Smooth muscle cell (in vitro differentiated cells): ENCODE data around the gene AKT3. TPM values are rescaled to one million over a fixed set of nuclear protein-coding genes. Genes with fewer than 3 reads are reported as not detected.

Experiments
- DNase-seq: peaks from one replicate; lab custom pipeline; 2025; ENCODE audit not compliant: unreplicated experiment; lab: John Stamatoyannopoulos, UW
- H2AFZ ChIP-seq: fragments of 200-600 bp; sonication (generic); 2 replicates; pipeline ENCODE4 v1.6.0; 2016; ENCODE audit warnings: antibody characterized with exemption, low read depth, mild to moderate bottlenecking
- H3F3A ChIP-seq: fragments of 200-600 bp; sonication (generic); 2 replicates; pipeline ENCODE4 v1.6.0; 2017; ENCODE audit warnings: antibody characterized with exemption, low read depth
- H3K27ac ChIP-seq: fragments of 200-600 bp; sonication (generic); 2 replicates; pipeline ENCODE4 v1.5.1; 2016; ENCODE audit warnings: low read depth, mild to moderate bottlenecking
- H3K27me3 ChIP-seq: fragments of 200-600 bp; sonication (generic); 2 replicates; pipeline ENCODE4 v1.6.1; 2016; ENCODE audit warnings: low read depth, mild to moderate bottlenecking
- H3K36me3 ChIP-seq: fragments of 200-600 bp; sonication (generic); 2 replicates; pipeline ENCODE4 v1.5.1; 2016; ENCODE audit warnings: low read depth
- H3K4me1 ChIP-seq: fragments of 200-600 bp; sonication (generic); 2 replicates; pipeline ENCODE4 v1.5.1; 2016; ENCODE audit warnings: low read depth
- H3K4me2 ChIP-seq: fragments of 200-600 bp; sonication (generic); 2 replicates; pipeline ENCODE4 v1.6.0; 2016; ENCODE audit warnings: mild to moderate bottlenecking
- H3K4me3 ChIP-seq: fragments of 200-600 bp; sonication (generic); 2 replicates; pipeline ENCODE4 v1.5.1; 2016; ENCODE audit warnings: mild to moderate bottlenecking
- H3K79me2 ChIP-seq: fragments of 200-600 bp; sonication (generic); 2 replicates; pipeline ENCODE4 v1.6.0; 2016; ENCODE audit warnings: low read depth, mild to moderate bottlenecking
- H3K9ac ChIP-seq: fragments of 200-600 bp; sonication (generic); 2 replicates; pipeline ENCODE4 v1.6.0; 2016; ENCODE audit warnings: low read depth
- H3K9me3 ChIP-seq: fragments of 200-600 bp; sonication (generic); replicated peaks from 2 replicates; pipeline ENCODE4 v1.5.1; 2016; ENCODE audit warnings: low read depth
- H4K20me1 ChIP-seq: fragments of 200-600 bp; sonication (generic); 2 replicates; pipeline ENCODE4 v1.6.0; 2016; ENCODE audit warnings: low read depth
- WGBS: methylation state at CpG from one replicate; pipeline ENCODE4 v1.1.7; 2016; ENCODE audit warnings: low lambda C conversion rate; 5-methylcytosine and 5-hydroxymethylcytosine counted together
- polyA plus RNA-seq: library from polyadenylated mRNA; unstranded; fragments of >200 nt; fragmentation: Nextera tagmentation; extraction: Ambion mirVana; gene quantifications from 2 replicates; pipeline ENCODE4 v1.2.1, GENCODE V29; 2016
- total RNA-seq: library from RNA; depleted of rRNA; stranded (reverse); fragments of >200 nt; gene quantifications from 2 replicates; pipeline ENCODE4 v1.2.3, GENCODE V29; 2014
- TF ChIP-seq, protein P1 (sequence below): fragments of 200-600 bp; sonication (generic); IDR thresholded peaks from 2 replicates; pipeline ENCODE4 v1.5.1; 2017; ENCODE audit warnings: borderline replicate concordance, mild to moderate bottlenecking, antibody characterized with exemption; ENCODE audit not compliant: insufficient read depth, poor library complexity, severe bottlenecking

The AKT3 gene
- total and polyA plus RNA-seq, 2 experiments from 2014 or later = 5.5 to 32.3 TPM

DNA sequence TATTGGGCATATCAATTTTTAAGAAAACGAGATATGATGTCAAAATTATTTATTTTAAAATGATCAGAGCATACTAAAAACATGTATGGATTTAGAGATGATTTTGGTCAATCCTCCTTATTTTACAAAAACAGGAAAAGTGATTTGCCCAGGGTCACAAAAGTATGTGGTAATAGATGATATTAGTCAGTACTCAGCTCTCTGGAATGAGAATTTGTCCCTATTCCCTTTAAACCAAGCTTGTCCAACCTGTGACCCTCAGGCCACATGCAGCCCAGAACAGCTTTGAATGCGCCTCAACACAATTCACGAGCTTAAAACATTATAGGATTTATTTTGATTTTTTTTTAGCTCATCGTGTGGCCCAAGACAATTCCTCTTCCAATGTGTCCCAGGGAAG is 104.7 kb downstream of the AKT3 start:
- Histone ChIP-seq H3F3A (peaks cover 3% of the 10 kb centered on the region), H3K27ac (no peak overlapping the region), H3K9me3 (no peaks in the 10 kb centered on the region), H2AFZ (no peak overlapping the region), H3K79me2 (peaks cover 18% of the 10 kb centered on the region), H3K4me3 (no peak overlapping the region), H4K20me1 (no peaks in the 10 kb centered on the region), H3K36me3 (no peaks in the 10 kb centered on the region), H3K9ac (no peak overlapping the region), H3K4me2 (no peak overlapping the region), H3K27me3 (no peaks in the 10 kb centered on the region), H3K4me1 (peaks cover 20% of the 10 kb centered on the region)
- TF ChIP-seq, protein P1, sequence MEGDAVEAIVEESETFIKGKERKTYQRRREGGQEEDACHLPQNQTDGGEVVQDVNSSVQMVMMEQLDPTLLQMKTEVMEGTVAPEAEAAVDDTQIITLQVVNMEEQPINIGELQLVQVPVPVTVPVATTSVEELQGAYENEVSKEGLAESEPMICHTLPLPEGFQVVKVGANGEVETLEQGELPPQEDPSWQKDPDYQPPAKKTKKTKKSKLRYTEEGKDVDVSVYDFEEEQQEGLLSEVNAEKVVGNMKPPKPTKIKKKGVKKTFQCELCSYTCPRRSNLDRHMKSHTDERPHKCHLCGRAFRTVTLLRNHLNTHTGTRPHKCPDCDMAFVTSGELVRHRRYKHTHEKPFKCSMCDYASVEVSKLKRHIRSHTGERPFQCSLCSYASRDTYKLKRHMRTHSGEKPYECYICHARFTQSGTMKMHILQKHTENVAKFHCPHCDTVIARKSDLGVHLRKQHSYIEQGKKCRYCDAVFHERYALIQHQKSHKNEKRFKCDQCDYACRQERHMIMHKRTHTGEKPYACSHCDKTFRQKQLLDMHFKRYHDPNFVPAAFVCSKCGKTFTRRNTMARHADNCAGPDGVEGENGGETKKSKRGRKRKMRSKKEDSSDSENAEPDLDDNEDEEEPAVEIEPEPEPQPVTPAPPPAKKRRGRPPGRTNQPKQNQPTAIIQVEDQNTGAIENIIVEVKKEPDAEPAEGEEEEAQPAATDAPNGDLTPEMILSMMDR = no peak
- 92% methylated on average over 4 of the region's 4 CpGs for WGBS
- DNase-seq = no peak

DNA sequence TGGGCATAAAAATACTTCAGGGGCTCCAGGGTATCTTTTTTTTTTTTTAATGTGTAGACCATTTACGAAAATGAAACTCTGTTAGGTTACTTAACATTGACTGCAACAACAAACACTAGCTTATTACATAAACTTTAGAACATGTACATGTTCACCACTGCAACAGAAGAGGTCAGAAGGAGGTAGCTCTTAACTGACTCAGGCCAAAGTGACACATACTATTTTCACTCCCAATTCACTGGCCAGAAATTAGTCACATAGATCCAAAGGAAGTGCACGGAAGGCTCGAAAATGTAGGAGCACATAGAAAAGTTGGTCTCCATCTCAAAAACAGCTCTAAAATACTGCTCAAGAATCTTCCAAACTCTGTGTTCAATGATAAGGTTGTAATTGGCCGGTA is 107.2 kb downstream of the AKT3 start:
- H3K79me2 ChIP-seq = peaks cover 11% of the 10 kb centered on the region
- H2AFZ ChIP-seq = no peak overlapping the region
- no peaks in the 10 kb centered on the region for H3F3A ChIP-seq
- DNase-seq = no peak
- no peaks in the 10 kb centered on the region for H3K9me3 ChIP-seq
- H3K27me3 ChIP-seq = no peaks in the 10 kb centered on the region
- 92% methylated on average over 4 of the region's 4 CpGs for WGBS
- peaks cover 38% of the 10 kb centered on the region for H3K4me1 ChIP-seq
- no peak overlapping the region for H3K4me2 ChIP-seq
- H3K9ac ChIP-seq = no peak overlapping the region
- H3K27ac ChIP-seq = no peak overlapping the region
- TF ChIP-seq, protein P1 = no peak
- no peak overlapping the region for H3K4me3 ChIP-seq
- H4K20me1 ChIP-seq = no peaks in the 10 kb centered on the region
- H3K36me3 ChIP-seq = peaks cover 4% of the 10 kb centered on the region

DNA sequence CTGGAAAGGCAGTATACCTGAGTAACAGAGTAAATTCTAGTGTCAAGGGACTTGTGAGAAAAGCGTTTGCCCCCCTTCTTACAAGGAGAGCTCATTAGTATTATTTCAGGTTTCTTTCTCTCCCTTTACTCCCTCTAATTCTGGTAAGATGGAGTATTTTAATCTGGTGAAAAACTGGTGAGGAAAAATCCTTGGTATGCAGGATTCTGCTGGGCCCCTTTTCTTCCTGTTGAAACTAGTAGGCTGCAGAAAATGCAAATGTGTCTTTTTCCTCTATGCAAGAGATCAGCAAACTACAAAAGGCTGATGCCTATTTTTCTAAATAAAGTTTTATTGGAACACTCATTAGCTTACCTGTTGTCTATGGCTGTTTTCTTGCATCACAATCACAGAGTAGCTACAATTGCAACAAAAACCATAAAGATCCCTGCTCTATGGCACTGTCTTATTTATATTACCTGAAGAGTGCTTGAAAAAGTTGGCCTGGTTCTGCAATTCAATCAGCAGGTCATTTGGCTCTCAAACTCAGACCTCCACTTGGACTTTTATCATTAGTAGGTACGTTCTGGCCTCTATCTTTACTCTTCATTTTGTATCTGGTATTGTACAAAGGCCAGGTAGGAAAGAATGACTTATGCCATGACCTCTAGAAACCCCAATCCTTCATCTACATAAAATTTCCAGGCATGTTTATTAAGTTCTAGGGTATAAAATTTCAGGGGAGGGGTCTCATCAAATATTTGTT is 109.6 kb downstream of the AKT3 start:
- Histone ChIP-seq H3K9ac (no peak overlapping the region), H3K27me3 (no peaks in the 10 kb centered on the region), H3F3A (no peaks in the 10 kb centered on the region), H2AFZ (no peak overlapping the region), H3K4me1 (peaks cover 26% of the 10 kb centered on the region), H4K20me1 (no peaks in the 10 kb centered on the region), H3K4me3 (no peak overlapping the region), H3K9me3 (no peaks in the 10 kb centered on the region), H3K36me3 (peaks cover 4% of the 10 kb centered on the region), H3K4me2 (peak overlapping the region; percentile 58), H3K79me2 (peaks cover 10% of the 10 kb centered on the region), H3K27ac (no peak overlapping the region)
- TF ChIP-seq, protein P1 = no peak
- DNase-seq = no peak
- 70% methylated on average over 2 of the region's 2 CpGs for WGBS
